NOMO-1 (cell line): ENCODE data around the gene MXD4.

Experiments
- DNase-seq, 2 experiments: peaks; one replicate each; lab custom pipeline; 2025; ENCODE audit not compliant: unreplicated experiment in 2 of 2; lab: John Stamatoyannopoulos, UW

MXD4 gene

GRCh38 chr4:2261853-2262144 is at the start of gene MXD4:
Gene MXD4 (minus strand): TSS chr4:2262109. CDS start chr4:2261980, 129 bp downstream.
- no peak for DNase-seq

- DNase-seq = no peak
Measured at GRCh38 chr4:2306773-2307410, 45.0 kb upstream of the MXD4 start.

- no peak for DNase-seq
Measured at GRCh38 chr4:2305766-2306501, 44.0 kb upstream of the MXD4 start.

- no peak for DNase-seq
Measured at GRCh38 chr4:2304877-2305561, 43.1 kb upstream of the MXD4 start.

- DNase-seq = no peak
Measured at GRCh38 chr4:2304321-2304876, 42.5 kb upstream of the MXD4 start.

GRCh38 chr4:2303686-2304320 is 41.9 kb upstream of the MXD4 start:
- DNase-seq = no peak

GRCh38 chr4:2303121-2303685 is 41.3 kb upstream of the MXD4 start:
- DNase-seq = no peak

GRCh38 chr4:2302387-2303119 is 40.6 kb upstream of the MXD4 start:
- DNase-seq = no peak

- DNase-seq = no peak
Measured at GRCh38 chr4:2301806-2302205, 39.9 kb upstream of the MXD4 start.

- no peak for DNase-seq
Measured at GRCh38 chr4:2301225-2301642, 39.3 kb upstream of the MXD4 start.

- no peak for DNase-seq
Measured at GRCh38 chr4:2300431-2301224, 38.7 kb upstream of the MXD4 start.

GRCh38 chr4:2299794-2300193 is 37.9 kb upstream of the MXD4 start:
- no peak for DNase-seq

- DNase-seq = no peak
Measured at GRCh38 chr4:2298532-2298991, 36.7 kb upstream of the MXD4 start.

- DNase-seq = no peak
Measured at GRCh38 chr4:2297606-2298531, 36.0 kb upstream of the MXD4 start.

GRCh38 chr4:2296631-2297601 is 35.0 kb upstream of the MXD4 start:
- DNase-seq = no peak

- no peak for DNase-seq
Measured at GRCh38 chr4:2295900-2296442, 34.1 kb upstream of the MXD4 start.

GRCh38 chr4:2295500-2295899 is 33.6 kb upstream of the MXD4 start:
- DNase-seq = no peak
